Right cardiac atrium (tissue), 5 donors: ENCODE measurements around the gene GTSF1L. TPM values are rescaled to one million over a fixed set of nuclear protein-coding genes. Genes with fewer than 3 reads are reported as not detected.
A peak's percentile ranks its signal among the peaks of the same experiment; 100 is the strongest.

Source experiments
- ATAC-seq, 2 donors: fragments of 200-7000 bp; cut with Tn5 transposase; one replicate each; pipeline versions ENCODE4 v1.8.0 to v1.9.1; 2020; ENCODE audit warnings: moderate library complexity in 2 of 2, mild to moderate bottlenecking in 1 of 2
- DNase-seq, 3 donors: peaks; one replicate each; pipeline ENCODE4 v3.0.0-alpha.2; 2020
- H3K27ac ChIP-seq: one replicate; pipeline ENCODE4 v1.5.1; 2013; ENCODE audit warnings: mild to moderate bottlenecking, low read length, control low read depth, moderate library complexity
- H3K27me3 ChIP-seq: one replicate; pipeline ENCODE4 v1.6.1; 2013; ENCODE audit not compliant: control insufficient read depth, insufficient read depth
- H3K4me1 ChIP-seq: one replicate; pipeline ENCODE4 v1.6.1; 2013; ENCODE audit warnings: low read length; ENCODE audit not compliant: control insufficient read depth, insufficient read depth
- H3K4me3 ChIP-seq: one replicate; pipeline ENCODE4 v1.5.1; 2013; ENCODE audit warnings: low read length, control low read depth
- H3K9me3 ChIP-seq: one replicate; pipeline ENCODE4 v1.6.1; 2013; ENCODE audit warnings: low read length; ENCODE audit not compliant: control insufficient read depth
- WGBS: extraction: QIAGEN DNeasy Blood & Tissue Kit; methylation state at CpG from one replicate; pipeline ENCODE4 v1.1.7; 2013; 5-methylcytosine and 5-hydroxymethylcytosine counted together
- intact Hi-C, 4 donors: fragments of 100-400 bp; cut with DNase I; formaldehyde crosslinking; loops; one replicate each; pipeline versions ENCODE4 v1.11.0 to v1.14.0; 2022 to 2023
- long read RNA-seq, 4 donors: library from polyadenylated mRNA; unstranded; transcript quantifications; one replicate each; pipeline ENCODE4 v2.0.0, GENCODE V29; 2020 to 2021
- polyA plus RNA-seq: library from polyadenylated mRNA; stranded (reverse); fragments of 200-250 nt; gene quantifications from one replicate; pipeline ENCODE4 v1.2.3, GENCODE V29; 2013
- total RNA-seq, 4 donors: library from RNA; stranded (reverse); fragmentation: NEBNext Ultra II Directional; extraction: Animal tissue kit (Norgen Biotek cat#: 25700); gene quantifications; one replicate each; pipeline ENCODE4 v1.2.1, GENCODE V29; 2021
- donor health status: healthy with polysubstance abuse.
- donor health status: DM: no; HTN: yes; CAD: no.
- donor health status: DM: no; HTN: no; CAD: no.
- donor health status: DM: no; HTN: yes; CAD: no; lungs with severe emphysema.
- donor health status: DM: yes; HTN: yes; CAD: no.

Gene GTSF1L
- not detected for total RNA-seq
- polyA plus RNA-seq, result not detected
- long read RNA-seq, donor 1, result 0 reads
- long read RNA-seq, donor 2, result 0 reads
- long read RNA-seq, donor 3, result 0 reads
- long read RNA-seq, donor 4, result 0 reads

DNA sequence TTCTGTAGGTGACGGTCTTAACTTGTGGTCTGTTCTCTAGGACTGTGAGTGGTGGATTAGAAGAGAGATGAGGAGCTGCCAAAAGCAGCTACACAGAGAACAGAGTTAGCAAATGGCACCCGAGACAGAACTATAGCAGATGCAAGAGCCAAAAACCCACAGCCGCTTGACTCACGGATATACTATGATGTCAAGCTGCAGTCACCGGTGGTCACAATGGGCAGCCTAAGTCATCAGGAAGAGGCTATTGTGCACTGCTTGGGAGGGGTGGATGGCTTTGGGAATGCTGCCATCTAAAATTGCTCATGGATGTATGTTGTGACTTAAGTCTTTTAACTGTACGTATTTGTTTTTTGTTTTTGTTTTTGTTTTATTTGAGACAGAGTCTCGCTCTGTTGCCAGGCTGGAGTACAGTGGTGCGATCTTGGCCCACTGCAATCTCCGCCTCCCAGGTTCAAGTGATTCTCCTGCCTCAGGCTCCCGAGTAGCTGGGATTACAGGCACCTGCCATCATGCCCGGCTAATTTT, at the start of gene GTSF1L:
GTSF1L (minus strand) TSS at position 192 of the 528 bp plus-strand sequence. CDS start 308 bp downstream, outside the sequence.
- H3K4me3 ChIP-seq, result no peak within 1 kb of the TSS
- H3K27me3 ChIP-seq, result no peaks in the 10 kb centered on the region
- intact Hi-C loops, result no loop called here
- WGBS, result 73% methylated on average over 11 of the region's 11 CpGs
- ATAC-seq (peak in 1 of 2 donors; percentile 29), DNase-seq (peak in 1 of 3 donors; percentile 3)
- no peaks in the 10 kb centered on the region for H3K9me3 ChIP-seq
- H3K27ac ChIP-seq, result no peak within 1 kb of the TSS
- H3K4me1 ChIP-seq, result no peaks in the 10 kb centered on the region

DNA sequence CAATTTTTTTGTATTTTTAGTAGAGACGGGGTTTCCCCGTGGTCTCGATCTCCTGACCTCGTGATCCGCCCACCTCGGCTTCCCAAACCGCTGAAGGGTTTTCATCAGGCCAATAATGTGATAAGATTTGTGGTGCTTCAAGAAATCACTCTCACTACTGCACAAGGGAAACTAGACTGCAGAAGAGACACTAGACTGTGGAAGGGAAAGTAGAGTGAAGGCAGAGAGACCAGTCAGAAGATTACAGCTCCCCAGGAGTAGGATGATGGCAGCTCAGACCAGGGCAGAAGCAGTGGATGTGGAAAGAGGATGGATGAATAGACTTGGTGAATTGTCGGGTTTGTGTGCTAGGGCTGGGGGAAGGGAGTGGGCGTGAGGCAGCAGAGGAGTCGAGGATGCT, 48.0 kb upstream of the GTSF1L start:
- Histone ChIP-seq H3K9me3 (peaks cover 2% of the 10 kb centered on the region), H3K27ac (no peak overlapping the region), H3K4me3 (no peak overlapping the region), H3K4me1 (no peaks in the 10 kb centered on the region), H3K27me3 (no peaks in the 10 kb centered on the region)
- 82% methylated on average over 10 of the region's 10 CpGs for WGBS
- ATAC-seq (no peak), DNase-seq (no peak)
- intact Hi-C loops, result no loop called here

DNA sequence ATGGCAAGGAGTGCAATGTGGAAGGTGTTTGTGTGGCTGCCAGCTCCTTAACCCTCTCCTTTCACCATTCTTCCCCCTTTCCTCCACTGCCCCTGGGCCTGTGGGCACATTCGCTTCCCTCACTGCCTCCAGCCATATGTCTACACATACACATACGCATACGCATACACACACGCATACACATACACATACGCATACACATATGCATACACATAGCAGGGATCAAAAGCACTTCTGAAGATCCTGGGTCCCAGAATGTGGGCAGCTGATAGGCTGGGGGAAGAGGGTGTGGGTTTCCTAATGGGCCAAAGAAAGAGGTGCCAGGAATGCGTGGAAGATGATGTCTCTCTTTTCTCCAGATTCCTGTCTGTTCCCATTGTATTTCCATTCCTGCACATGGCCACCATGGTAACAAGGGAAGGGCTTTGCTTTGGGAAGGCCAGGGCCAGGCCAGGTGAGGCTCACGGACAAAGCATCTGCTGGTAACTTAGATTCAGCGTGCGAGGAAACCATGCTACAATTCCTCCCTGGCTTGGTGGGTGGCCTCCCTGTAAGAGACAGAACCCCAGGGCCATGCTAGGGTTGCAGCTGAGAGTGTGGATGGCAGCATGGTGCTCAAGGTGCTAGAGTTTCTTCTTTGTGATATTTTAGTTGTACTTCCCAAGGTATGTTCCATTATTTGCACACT, 44.8 kb upstream of the GTSF1L start:
- intact Hi-C loops, result no loop called here
- Histone ChIP-seq H3K4me1 (no peaks in the 10 kb centered on the region), H3K27me3 (no peaks in the 10 kb centered on the region), H3K4me3 (no peak overlapping the region), H3K27ac (no peak overlapping the region), H3K9me3 (no peaks in the 10 kb centered on the region)
- no peak for ATAC-seq
- DNase-seq, result no peak
- 91% methylated on average over 9 of the region's 9 CpGs for WGBS

DNA sequence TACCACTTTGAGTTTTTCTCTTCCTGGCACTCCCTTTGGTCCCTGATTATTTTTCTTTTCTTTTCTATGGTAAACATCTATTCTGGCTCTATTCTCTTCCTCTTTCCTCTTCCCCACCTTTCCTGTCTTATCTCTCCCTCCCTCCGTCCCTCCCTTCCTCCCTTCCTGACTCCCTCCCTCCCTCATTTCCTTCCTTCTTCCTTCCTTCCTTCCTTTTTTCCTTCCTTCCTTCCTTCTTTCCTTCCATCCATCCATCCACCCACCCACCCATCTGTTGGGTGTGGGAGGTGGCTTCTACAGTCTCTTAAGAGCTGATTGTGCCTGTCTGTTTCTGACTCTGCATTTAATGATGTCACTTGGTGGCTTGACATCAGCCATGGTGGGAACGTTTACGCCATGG, 43.5 kb upstream of the GTSF1L start:
- WGBS, result 48% methylated on average over 3 of the region's 3 CpGs
- H3K9me3 ChIP-seq, result no peaks in the 10 kb centered on the region
- DNase-seq, result no peak
- no peak overlapping the region for H3K27ac ChIP-seq
- intact Hi-C loops, result no loop called here
- no peak for ATAC-seq
- no peaks in the 10 kb centered on the region for H3K4me1 ChIP-seq
- H3K27me3 ChIP-seq, result no peaks in the 10 kb centered on the region
- H3K4me3 ChIP-seq, result no peak overlapping the region

DNA sequence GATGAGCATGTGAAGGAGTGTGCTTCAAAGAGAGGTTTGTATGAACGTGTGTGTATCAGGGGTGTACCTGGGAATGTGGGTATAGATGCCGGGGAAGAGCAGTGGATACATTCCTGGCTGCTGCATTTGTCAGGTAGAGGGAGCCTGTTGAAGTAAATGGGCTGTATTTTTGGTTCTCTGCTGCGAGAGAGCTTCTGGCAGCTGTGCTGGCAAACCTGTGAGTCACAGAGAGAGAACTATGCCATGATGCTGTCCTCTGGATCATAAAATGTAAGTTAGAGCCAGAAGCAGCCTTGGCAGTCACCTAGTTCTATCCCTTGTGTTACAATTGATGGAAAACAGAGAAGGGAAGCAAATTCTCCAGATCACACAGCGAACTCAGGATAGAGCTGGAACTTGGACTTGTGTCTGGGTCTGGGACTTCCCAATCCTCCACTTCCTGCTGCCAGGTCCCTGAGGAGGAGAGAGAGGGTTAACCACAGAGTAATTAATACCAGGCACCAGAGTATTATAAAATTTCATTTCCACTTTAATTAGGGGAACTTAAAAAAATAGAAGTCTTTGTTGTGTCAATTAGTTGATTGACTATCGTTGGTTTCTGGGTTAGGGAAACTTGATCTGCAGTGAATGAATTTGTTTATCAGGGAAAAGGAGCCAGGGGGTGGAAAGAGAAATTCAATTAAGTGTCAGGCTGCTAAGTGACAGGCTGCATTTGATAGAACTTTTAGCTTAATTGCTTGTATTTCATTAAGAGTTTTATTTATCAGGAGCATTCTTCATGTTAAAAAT, 41.1 kb upstream of the GTSF1L start:
- peak in 1 of 2 donors; percentile 67 for ATAC-seq
- intact Hi-C loops, result no loop called here
- DNase-seq, result no peak
- H3K9me3 ChIP-seq, result no peaks in the 10 kb centered on the region
- H3K27me3 ChIP-seq, result no peaks in the 10 kb centered on the region
- no peaks in the 10 kb centered on the region for H3K4me1 ChIP-seq
- 41% methylated on average over 5 of the region's 5 CpGs for WGBS
- H3K4me3 ChIP-seq, result no peak overlapping the region
- H3K27ac ChIP-seq, result no peak overlapping the region

DNA sequence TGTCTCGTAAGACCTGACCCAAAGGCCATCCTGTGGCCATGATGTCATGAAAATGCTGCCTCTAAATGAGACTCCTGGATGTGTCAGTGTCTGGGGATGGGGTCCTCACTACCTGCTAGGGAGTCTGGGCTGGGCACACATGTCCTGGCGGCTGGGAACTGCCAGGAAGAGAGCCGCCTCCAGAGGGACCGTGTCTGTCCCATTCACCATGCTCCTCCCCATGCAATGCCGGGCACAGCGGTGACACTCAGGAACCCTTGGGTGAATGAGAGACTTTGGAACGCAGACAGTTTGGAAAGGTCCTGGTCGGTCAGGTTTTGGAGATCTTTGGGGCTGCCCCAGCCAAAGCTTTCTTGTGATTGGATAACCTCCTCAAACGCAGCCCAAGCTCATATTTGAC, 40.1 kb upstream of the GTSF1L start:
- 59% methylated on average over 9 of the region's 9 CpGs for WGBS
- Histone ChIP-seq H3K27me3 (no peaks in the 10 kb centered on the region), H3K27ac (no peak overlapping the region), H3K4me3 (no peak overlapping the region), H3K9me3 (no peaks in the 10 kb centered on the region), H3K4me1 (no peaks in the 10 kb centered on the region)
- DNase-seq (no peak), ATAC-seq (no peak)
- intact Hi-C loops, result no loop called here

DNA sequence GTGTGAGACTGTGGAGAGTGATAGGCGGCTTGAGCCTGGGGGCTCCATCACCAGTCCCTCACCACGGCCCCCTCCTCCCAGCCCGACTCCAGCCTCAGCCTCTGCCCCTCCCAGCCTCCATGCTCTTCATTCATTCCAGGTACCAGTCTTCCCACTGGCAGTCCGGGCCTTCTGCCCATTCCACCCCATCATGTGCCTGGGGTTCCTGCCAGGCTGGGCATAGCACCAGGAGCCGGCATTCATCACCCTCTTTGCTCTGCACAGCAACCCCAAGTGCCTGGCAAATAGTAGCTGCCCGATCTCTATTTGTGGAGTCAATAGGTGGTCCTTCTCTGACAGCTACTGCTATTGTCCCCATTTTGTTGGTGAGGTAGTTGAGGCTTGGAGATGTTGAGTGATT, 39.6 kb upstream of the GTSF1L start:
- H3K4me1 ChIP-seq, result no peaks in the 10 kb centered on the region
- H3K27ac ChIP-seq, result no peak overlapping the region
- no peaks in the 10 kb centered on the region for H3K9me3 ChIP-seq
- H3K4me3 ChIP-seq, result no peak overlapping the region
- ATAC-seq, result peak; percentile 75 to 85
- peak; percentile 48 to 76 (median 76) for DNase-seq
- intact Hi-C loops, result no loop called here
- no peaks in the 10 kb centered on the region for H3K27me3 ChIP-seq
- WGBS, result 35% methylated on average over 6 of the region's 6 CpGs

DNA sequence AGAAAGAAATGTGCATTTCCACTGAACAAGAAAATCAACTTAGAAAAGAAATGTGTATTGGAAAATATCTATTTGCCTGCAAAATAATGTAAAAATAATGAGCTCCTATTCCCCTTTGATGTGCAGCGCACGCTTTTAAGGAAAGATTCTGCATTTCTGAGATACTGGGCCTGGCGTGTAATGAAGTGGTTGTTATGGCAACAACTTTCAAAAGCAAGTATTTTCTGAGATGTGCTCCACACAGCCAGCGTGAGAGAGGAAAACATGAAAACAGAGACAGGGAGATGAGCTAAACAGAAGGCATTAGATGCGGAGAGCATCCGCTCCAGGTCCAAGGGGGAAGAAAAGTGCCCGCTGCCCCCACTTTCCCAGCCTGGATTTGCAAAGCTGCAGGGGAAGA, 39.1 kb upstream of the GTSF1L start:
- intact Hi-C loops, result no loop called here
- Histone ChIP-seq H3K4me1 (no peaks in the 10 kb centered on the region), H3K9me3 (no peaks in the 10 kb centered on the region), H3K27ac (no peak overlapping the region), H3K27me3 (no peaks in the 10 kb centered on the region), H3K4me3 (no peak overlapping the region)
- DNase-seq, result no peak
- WGBS, result 45% methylated on average over 7 of the region's 7 CpGs
- ATAC-seq, result no peak

DNA sequence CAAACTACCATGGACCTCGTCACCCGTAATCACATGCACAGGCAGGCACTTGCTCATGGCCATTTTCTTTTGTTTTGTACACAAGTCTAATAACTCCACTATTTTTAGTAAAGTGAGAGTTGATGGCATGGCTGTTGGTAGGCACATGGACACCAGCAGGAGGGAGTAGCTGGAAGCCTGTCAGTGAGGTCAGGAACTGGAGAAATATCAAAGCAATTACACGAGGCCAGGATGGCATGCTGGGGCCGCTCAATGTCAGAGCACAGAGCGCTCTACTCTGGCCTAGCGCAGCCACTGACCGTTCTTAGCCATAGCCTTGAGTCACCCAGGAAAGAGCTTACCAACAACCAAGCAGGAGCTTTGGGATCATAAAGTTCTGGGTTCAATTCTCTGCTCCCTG, 36.1 kb upstream of the GTSF1L start:
- intact Hi-C loops, result no loop called here

DNA sequence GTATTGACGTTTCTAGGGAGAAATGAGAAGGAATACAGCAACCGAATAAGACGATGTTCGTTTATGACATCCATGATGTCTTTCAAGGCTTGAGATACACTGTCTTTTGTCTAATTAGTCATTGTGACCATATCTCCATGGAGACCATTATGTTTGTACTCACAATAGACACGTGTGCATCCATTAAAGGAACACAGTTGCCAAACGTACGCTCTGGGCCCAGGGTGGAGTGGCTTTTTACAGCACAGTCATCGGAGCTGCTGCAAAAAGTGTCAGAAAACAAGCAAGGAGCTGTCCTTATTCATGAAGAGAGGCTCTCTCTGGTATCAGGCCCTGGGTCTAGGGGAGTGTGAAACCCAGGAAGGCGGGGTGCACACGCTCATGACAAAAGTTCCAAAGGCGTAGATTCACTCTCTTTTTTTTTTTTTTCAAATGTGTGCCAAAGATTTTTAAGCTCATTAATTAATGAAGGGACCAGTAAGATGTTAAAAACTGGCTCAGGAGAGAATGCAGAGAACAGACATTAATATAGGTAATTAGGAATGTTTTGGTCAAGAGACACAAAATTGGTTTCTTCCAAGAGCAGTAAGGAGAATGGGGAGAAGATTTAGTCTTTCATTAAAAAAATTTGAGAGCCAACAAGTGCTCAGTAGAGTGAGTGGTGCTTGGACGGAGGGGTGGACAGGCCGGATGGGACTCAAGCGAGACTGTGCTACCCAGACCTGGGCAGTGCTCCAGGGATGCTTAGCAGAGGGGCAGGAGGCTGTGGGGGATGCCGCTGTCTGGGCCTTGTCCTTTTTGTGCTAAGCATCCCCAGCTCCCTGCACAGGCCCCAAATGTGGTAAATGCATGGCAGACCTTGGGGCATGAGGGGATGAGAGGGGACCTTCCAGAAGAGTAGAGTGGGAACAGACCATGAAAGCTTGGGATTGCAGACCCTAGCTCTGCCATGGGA, 34.9 kb upstream of the GTSF1L start:
- DNase-seq, result no peak
- H3K4me3 ChIP-seq, result no peak overlapping the region
- no peaks in the 10 kb centered on the region for H3K4me1 ChIP-seq
- H3K9me3 ChIP-seq, result no peaks in the 10 kb centered on the region
- intact Hi-C loops, result no loop called here
- 67% methylated on average over 15 of the region's 15 CpGs for WGBS
- peak in 1 of 2 donors; percentile 57 for ATAC-seq
- H3K27ac ChIP-seq, result no peak overlapping the region
- no peaks in the 10 kb centered on the region for H3K27me3 ChIP-seq

More for the DNA sequence above, 36.1 kb upstream of the GTSF1L start:
- DNase-seq (no peak), ATAC-seq (no peak)
- 79% methylated on average over 7 of the region's 7 CpGs for WGBS
- H3K27me3 ChIP-seq, result no peaks in the 10 kb centered on the region
- H3K4me3 ChIP-seq, result no peak overlapping the region
- no peaks in the 10 kb centered on the region for H3K9me3 ChIP-seq
- no peak overlapping the region for H3K27ac ChIP-seq
- no peaks in the 10 kb centered on the region for H3K4me1 ChIP-seq
